Suprapubic skin (tissue), 4 donors: ENCODE data around the gene IGF2R. TPM values are rescaled to one million over a fixed set of nuclear protein-coding genes. Genes with fewer than 3 reads are reported as not detected.
"Not testable (repeated sequence)": the region's sequence is repeated elsewhere in the genome, so short reads cannot be mapped to it uniquely, and the experiment has no call there.

Source experiments
- DNase-seq, 2 donors: peaks; one replicate each; pipeline ENCODE4 v3.0.0-alpha.2; 2019; ENCODE audit warnings: low spot score in 2 of 2
- H3K27ac ChIP-seq: fragments of 200-600 bp; sonication (generic); one replicate; pipeline ENCODE4 v1.5.1; 2019
- H3K27me3 ChIP-seq: fragments of 200-600 bp; sonication (generic); one replicate; pipeline ENCODE4 v1.5.1; 2019
- H3K36me3 ChIP-seq: fragments of 200-600 bp; sonication (generic); one replicate; pipeline ENCODE4 v1.5.1; 2019
- H3K4me1 ChIP-seq: fragments of 200-600 bp; sonication (generic); one replicate; pipeline ENCODE4 v1.5.1; 2019
- H3K4me3 ChIP-seq: fragments of 200-600 bp; sonication (generic); one replicate; pipeline ENCODE4 v1.5.1; 2019; ENCODE audit warnings: mild to moderate bottlenecking
- H3K9me3 ChIP-seq: fragments of 200-600 bp; sonication (generic); one replicate; pipeline ENCODE4 v1.5.1; 2019
- EP300 ChIP-seq: sonication (generic); formaldehyde crosslinking; IDR thresholded peaks from one replicate; pipeline ENCODE4 v1.6.1; 2017; ENCODE audit warnings: antibody characterized with exemption
- POLR2A ChIP-seq, 2 donors: fragments of 450-650 bp; IDR thresholded peaks; one replicate each; pipeline ENCODE4 v1.6.1; 2017; ENCODE audit warnings: antibody characterized with exemption in 2 of 2, mild to moderate bottlenecking in 2 of 2, moderate library complexity in 2 of 2
- POLR2AphosphoS5 ChIP-seq, 3 donors: sonication (generic); formaldehyde crosslinking; IDR thresholded peaks; one replicate each; pipeline ENCODE4 v1.6.1; 2017; ENCODE audit warnings: antibody characterized with exemption in 3 of 3
- WGBS: methylation state at CpG from one replicate; pipeline ENCODE4 v1.1.5; 2018; 5-methylcytosine and 5-hydroxymethylcytosine counted together
- total RNA-seq, 4 donors: library from RNA; depleted of rRNA; stranded (reverse); fragments of >200 nt; gene quantifications; one replicate each; pipeline ENCODE4 v1.1.0, GENCODE V29; 2016
- TF ChIP-seq, protein P1 (sequence below), 2 donors: fragments of 200-600 bp in 1 of 2; fragments of 450-650 bp in 1 of 2; sonication (generic) in 1 of 2; IDR thresholded peaks; one replicate each; pipeline ENCODE4 v1.5.1; 2016 to 2019; ENCODE audit warnings: antibody characterized with exemption in 2 of 2, mild to moderate bottlenecking in 1 of 2, moderate library complexity in 1 of 2

Gene IGF2R
- total RNA-seq, 4 donors from 2014 or later, result 58.2 to 137 (median 90.6) TPM

DNA sequence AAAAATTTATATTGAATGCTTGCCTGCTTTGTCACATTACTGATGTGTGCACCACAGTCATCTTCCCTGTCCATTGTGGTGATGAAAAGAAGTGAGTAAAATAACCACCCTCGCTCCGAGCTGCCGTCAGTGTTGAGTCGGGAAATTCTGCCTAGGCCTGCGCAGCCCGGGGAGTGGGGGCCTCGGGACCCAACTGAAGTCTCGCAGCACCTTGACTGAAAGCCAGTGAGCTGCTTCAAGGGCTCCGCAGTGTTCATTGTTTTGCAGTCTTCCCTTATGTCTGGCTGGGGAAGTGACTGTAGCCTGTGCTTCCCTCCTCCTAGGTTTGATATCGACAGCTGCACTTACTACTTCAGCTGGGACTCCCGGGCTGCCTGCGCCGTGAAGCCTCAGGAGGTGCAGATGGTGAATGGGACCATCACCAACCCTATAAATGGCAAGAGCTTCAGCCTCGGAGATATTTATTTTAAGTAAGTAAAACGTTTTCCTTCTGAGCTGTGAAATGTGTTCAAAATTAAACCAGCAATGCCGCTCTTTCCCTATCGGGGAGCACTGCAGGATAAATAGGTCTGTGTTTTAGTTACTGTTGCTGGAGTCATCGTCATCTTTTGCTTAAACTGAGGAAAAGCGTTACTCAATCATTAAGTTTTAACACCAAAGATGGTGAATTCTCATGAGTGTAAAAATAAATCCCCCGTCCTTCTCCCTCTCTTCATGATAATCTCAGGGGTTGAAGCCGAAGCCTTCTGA lies 120.1 kb downstream of the IGF2R start:
- Histone ChIP-seq H3K9me3 (no peaks in the 10 kb centered on the region), H3K27me3 (no peaks in the 10 kb centered on the region), H3K4me3 (no peak overlapping the region), H3K27ac (no peak overlapping the region), H3K36me3 (peaks cover 98% of the 10 kb centered on the region), H3K4me1 (peaks cover 7% of the 10 kb centered on the region)
- no peak for DNase-seq
- 75% methylated on average over 21 of the region's 21 CpGs for WGBS
- TF ChIP-seq POLR2AphosphoS5 (IDR thresholded peaks at IDR 0.05) (no peak), POLR2A (IDR thresholded peaks at IDR 0.05) (no peak), EP300 (no peak)
- TF ChIP-seq, protein P1, sequence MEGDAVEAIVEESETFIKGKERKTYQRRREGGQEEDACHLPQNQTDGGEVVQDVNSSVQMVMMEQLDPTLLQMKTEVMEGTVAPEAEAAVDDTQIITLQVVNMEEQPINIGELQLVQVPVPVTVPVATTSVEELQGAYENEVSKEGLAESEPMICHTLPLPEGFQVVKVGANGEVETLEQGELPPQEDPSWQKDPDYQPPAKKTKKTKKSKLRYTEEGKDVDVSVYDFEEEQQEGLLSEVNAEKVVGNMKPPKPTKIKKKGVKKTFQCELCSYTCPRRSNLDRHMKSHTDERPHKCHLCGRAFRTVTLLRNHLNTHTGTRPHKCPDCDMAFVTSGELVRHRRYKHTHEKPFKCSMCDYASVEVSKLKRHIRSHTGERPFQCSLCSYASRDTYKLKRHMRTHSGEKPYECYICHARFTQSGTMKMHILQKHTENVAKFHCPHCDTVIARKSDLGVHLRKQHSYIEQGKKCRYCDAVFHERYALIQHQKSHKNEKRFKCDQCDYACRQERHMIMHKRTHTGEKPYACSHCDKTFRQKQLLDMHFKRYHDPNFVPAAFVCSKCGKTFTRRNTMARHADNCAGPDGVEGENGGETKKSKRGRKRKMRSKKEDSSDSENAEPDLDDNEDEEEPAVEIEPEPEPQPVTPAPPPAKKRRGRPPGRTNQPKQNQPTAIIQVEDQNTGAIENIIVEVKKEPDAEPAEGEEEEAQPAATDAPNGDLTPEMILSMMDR (IDR thresholded peaks at IDR 0.05), result no peak

DNA sequence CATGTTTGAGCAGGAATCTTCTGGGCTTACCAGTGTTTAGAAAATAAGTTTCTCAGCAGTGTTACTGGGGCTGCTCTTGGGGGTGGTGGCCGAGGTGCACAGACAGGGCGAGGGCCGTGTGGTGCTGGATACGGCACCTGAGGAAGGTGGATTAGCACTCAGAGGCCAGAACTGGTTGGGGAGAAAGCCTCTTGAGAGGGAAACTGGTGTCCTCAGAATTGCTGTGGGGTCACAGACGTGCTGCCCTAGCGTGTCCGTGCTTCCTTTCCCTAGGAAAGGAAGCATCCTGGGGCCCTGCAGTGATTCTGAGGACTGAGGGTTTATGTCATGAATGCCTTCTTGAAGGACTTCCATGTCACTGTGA lies 120.6 kb downstream of the IGF2R start:
- Histone ChIP-seq H3K27me3 (no peaks in the 10 kb centered on the region), H3K4me1 (peaks cover 7% of the 10 kb centered on the region), H3K9me3 (no peaks in the 10 kb centered on the region), H3K4me3 (no peak overlapping the region), H3K27ac (no peak overlapping the region), H3K36me3 (peaks cover 98% of the 10 kb centered on the region)
- WGBS, result 91% methylated on average over 7 of the region's 7 CpGs
- no peak for DNase-seq
- no peak for TF ChIP-seq POLR2AphosphoS5 (IDR thresholded peaks at IDR 0.05)
- TF ChIP-seq, protein P1 (IDR thresholded peaks at IDR 0.05), result no peak
- no peak for TF ChIP-seq EP300
- no peak for TF ChIP-seq POLR2A (IDR thresholded peaks at IDR 0.05)

DNA sequence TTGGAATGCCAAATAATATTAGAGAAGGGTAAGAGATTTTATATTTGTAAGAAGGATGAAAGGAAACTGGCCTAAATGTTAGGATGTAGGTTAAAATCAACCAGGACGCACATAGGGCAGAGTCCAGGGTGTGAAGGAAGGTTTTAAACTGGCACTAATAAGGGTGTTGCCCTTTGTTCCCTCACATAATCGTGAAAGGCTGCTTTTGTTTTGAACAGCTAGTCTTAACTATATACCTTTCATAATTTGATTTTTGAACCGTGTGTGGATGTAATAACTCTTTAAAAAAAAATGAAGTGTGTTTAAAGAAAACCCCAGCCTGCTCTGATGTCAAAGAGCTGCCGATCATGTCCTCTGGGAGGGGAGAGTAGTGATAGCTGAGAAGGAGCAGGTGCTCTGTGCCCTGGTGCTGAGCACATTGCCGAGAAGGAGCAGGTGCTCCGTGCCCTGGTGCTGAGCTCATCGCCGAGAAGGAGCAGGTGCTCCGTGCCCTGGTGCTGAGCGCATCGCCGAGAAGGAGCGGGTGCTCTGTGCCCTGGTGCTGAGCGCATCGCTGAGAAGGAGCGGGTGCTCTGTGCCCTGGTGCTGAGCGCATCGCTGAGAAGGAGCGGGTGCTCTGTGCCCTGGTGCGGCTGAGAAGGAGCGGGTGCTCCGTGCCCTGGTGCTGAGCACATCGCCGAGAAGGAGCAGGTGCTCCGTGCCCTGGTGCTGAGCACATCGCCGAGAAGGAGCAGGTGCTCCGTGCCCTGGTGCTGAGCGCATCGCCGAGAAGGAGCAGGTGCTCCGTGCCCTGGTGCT lies 121.8 kb downstream of the IGF2R start:
- H3K27me3 ChIP-seq, H3K9me3 ChIP-seq, H3K4me1 ChIP-seq, H3K4me3 ChIP-seq, DNase-seq, H3K27ac ChIP-seq: not testable (repeated sequence)
- peaks cover 95% of the 10 kb centered on the region for H3K36me3 ChIP-seq
- WGBS, result 96% methylated on average over 32 of the region's 32 CpGs

DNA sequence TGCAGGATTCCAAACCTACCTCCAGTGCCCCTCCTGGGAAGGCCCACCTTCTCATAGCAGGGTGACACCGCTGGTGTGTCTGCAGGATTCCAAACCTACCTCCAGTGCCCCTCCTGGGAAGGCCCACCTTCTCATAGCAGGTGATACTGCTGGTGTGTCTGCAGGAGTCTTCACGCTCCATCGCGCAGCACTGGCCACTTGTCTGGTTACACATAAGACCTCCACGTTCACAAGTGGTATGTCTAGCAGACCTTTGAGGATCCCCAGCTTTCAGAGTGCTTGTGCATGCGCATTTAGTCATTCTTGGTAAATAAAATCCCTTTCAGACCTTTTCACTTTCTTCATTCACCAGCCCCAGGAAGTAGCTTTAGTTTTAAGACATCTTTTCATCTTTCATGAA lies 123.3 kb downstream of the IGF2R start:
- H3K36me3 ChIP-seq, result peaks cover 95% of the 10 kb centered on the region
- H3K27me3 ChIP-seq, DNase-seq, H3K4me1 ChIP-seq, H3K27ac ChIP-seq, H3K4me3 ChIP-seq, H3K9me3 ChIP-seq: not testable (repeated sequence)
- WGBS, result 97% methylated on average over 5 of the region's 6 CpGs

DNA sequence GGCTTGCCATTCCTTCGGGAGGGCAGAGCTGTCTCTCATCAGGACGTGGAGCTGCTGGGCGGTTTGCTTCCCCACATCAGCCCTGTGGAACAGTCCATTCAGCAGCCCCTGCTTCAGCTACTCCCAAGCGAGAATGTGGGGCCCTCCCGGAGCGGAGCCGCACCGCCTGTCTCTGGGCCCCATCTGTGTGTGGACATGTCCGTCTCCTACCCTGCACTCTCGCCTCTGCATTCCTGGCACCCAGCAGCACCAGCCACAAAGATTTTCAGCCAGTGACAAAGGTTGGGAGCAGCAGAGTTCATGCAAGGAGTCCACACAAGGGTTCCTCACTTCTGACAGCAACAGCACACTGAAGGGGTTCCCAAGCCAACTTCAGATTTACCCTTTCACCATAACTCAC lies 123.7 kb downstream of the IGF2R start:
- Histone ChIP-seq H3K4me3 (no peak overlapping the region), H3K4me1 (peaks cover 7% of the 10 kb centered on the region), H3K27ac (no peak overlapping the region), H3K27me3 (no peaks in the 10 kb centered on the region), H3K9me3 (no peaks in the 10 kb centered on the region), H3K36me3 (peaks cover 95% of the 10 kb centered on the region)
- 83% methylated on average over 10 of the region's 10 CpGs for WGBS
- TF ChIP-seq EP300 (no peak), POLR2AphosphoS5 (IDR thresholded peaks at IDR 0.05) (no peak), POLR2A (IDR thresholded peaks at IDR 0.05) (no peak)
- TF ChIP-seq, protein P1 (IDR thresholded peaks at IDR 0.05), result no peak
- no peak for DNase-seq

DNA sequence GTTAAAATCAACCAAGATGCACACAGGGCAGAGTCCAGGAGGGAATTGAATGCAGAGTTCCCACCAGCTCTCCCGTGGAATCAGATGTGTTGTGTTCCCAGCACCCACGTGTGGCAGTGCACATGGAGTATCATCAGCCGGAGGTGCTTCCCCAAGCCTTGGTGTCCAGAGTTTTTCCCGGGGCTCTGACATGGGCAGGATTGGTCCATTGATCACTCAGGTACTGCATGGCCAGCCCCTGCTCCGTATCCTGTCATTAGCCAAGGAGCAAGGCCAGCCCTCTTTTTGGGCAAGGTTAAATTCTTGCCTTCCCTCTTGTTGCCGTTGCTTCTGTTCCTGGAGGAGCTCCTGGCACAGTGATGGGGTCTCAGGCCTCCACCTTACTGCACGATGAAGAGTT lies 124.2 kb downstream of the IGF2R start:
- Histone ChIP-seq H3K9me3 (no peaks in the 10 kb centered on the region), H3K27ac (no peak overlapping the region), H3K27me3 (no peaks in the 10 kb centered on the region), H3K4me3 (no peak overlapping the region), H3K36me3 (peaks cover 95% of the 10 kb centered on the region), H3K4me1 (peaks cover 7% of the 10 kb centered on the region)
- WGBS, result 89% methylated on average over 7 of the region's 7 CpGs
- no peak for DNase-seq
- no peak for TF ChIP-seq POLR2AphosphoS5 (IDR thresholded peaks at IDR 0.05)
- no peak for TF ChIP-seq POLR2A (IDR thresholded peaks at IDR 0.05)
- no peak for TF ChIP-seq EP300
- TF ChIP-seq, protein P1 (IDR thresholded peaks at IDR 0.05), result no peak
